Measurements from ENCODE around the gene MYCBPAP.

GRCh38 chr17:50491505-50491904, 16.7 kb upstream of the MYCBPAP start:
- no peak for TF ChIP-seq EP300 (IDR thresholded peaks at IDR 0.05)
- TF ChIP-seq CEBPB (IDR thresholded peaks at IDR 0.05), result no peak
- no peak for TF ChIP-seq CTCF (IDR thresholded peaks at IDR 0.05)
- no peak for TF ChIP-seq HES2 (IDR thresholded peaks at IDR 0.05)
- TF ChIP-seq MAZ (IDR thresholded peaks at IDR 0.05; ENCODE audit: borderline replicate concordance, low read depth, low read length), result no peak
- no peak for TF ChIP-seq MYC (IDR thresholded peaks at IDR 0.05; ENCODE audit: borderline replicate concordance, low read length)
- TF ChIP-seq POLR2A (IDR thresholded peaks at IDR 0.05; ENCODE audit: low read length), result no peak
- no peak for TF ChIP-seq RARB (CRISPR knock-in tag; IDR thresholded peaks at IDR 0.05)
- TF ChIP-seq BHLHE40 (IDR thresholded peaks at IDR 0.05; ENCODE audit: low read depth, low read length), result no peak
- TF ChIP-seq EHMT2 (IDR thresholded peaks at IDR 0.05; ENCODE audit: low read depth), result no peak

Measured in A549 (cell line).